ENCODE data around the gene RPS6KA5. TPM values are rescaled to one million over a fixed set of nuclear protein-coding genes. Genes with fewer than 3 reads are reported as not detected.

RPS6KA5 gene
- total RNA-seq, 4 donors from 2014 or later, result 4.6 to 7.3 (median 5.0) TPM

- no peak for TF ChIP-seq CTCF (IDR thresholded peaks at IDR 0.05; ENCODE audit: low read depth)
Observed at GRCh38 chr14:90805662-90806540, 254.5 kb downstream of the RPS6KA5 start.

DNA sequence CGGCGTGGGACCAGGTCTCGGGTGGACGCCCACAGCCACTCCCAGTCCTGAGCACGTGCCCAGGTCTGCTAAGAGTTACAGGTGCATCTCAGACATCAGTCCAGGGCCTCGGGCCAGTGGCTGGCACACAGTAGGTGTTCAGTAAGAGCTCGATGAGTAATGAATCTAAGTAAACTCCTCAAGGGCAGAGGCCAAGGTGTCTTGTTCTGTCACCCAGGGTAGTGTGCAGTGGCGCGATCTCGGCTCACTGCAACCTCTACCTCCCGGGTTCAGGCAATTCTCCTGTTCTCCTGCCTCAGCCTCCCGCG, 255.4 kb downstream of the RPS6KA5 start:
- TF ChIP-seq CTCF (IDR thresholded peaks at IDR 0.05; ENCODE audit: low read depth), result no peak

DNA sequence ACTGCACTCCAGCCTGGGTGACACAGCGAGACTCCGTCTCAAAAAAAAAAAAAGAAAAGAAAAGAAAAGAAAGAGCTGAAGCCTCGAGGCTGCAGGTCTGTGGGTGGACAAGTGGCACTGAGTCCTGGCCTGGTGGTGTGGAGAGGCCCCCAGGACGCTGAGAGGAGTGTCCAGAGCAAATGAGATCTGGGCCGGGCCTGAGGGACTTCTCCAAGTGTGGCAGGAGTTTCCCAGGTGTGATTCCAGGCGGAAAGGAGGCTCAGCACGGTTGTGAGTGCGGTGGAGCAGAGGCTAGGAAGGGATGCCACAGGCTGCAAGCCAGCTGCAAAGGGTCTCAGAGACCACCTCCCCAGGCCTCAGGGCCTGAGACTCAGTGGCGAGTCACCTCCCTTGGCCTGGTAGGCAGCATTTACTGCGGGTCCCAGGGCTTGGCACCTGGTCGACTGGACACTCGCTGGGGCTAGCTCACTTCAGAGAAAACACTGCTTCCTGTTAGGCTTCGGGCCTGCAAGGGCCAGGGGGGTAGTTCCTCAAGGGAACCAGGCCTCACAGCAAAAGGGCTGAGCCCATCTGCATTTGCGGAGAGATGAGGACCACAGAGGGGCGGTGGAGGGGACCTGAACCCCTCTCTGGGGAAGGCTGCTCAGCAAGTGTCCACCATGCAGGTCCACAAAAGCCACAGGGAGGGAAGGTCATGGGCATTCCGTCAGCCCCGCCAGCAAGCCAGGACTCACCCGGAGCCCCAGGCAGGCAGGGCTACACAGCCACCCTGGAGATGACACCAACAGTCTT, 256.0 kb downstream of the RPS6KA5 start:
- TF ChIP-seq CTCF (IDR thresholded peaks at IDR 0.05; ENCODE audit: low read depth), result no peak

DNA sequence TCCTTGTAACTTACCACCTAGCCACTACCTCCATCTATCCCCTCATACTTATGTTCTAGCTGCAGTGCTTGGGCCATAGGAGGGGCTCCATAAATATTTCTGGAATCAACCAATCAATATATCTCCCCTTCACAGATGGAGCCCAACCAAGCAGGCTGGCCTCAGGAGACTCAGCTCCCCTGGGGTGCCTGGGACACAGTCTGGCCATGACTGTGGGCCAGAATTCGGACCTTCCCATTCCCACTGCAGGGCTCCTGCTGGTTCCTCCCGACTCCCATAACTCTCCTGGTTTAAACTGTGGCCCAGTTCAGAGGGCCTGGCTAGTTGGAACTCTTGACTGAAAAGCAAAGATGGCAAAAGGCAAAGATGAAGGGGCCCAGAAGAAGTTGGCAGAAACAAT, 257.2 kb downstream of the RPS6KA5 start:
- TF ChIP-seq CTCF (IDR thresholded peaks at IDR 0.05; ENCODE audit: low read depth), result no peak

GRCh38 chr14:90799420-90799819, 261.0 kb downstream of the RPS6KA5 start:
- no peak for TF ChIP-seq CTCF (IDR thresholded peaks at IDR 0.05; ENCODE audit: low read depth)

DNA sequence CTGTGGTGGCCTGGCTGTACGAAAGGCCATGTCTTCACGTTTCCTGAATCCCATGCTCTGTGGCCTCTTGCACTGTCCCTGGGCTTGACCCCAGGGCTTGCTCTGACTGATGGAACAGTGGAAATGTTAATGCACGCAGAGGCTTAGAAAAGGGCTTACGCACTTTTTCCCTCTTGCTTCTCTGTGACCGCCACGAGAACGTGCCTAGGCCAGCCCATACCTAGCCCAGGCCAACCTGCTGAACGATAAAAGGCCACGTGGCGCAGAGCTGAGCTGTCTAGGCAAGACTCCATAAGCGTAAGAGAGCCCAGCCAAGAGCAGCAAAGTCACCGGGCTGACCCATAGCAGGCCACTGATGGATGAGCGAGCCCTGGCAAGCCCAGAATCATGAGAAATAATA, 262.5 kb downstream of the RPS6KA5 start:
- no peak for TF ChIP-seq CTCF (IDR thresholded peaks at IDR 0.05; ENCODE audit: low read depth)

Small RNA genes within 50 kb of the gene (small RNA-seq; reads per million reads assigned to genes)
- not detected for gene RNU7-30P

Other genes starting within 250 kb of the RPS6KA5 start
- gene TTC7B, start 244.2 kb downstream of the RPS6KA5 start, total RNA-seq, result 10 to 100 TPM; 31.0 to 49.7 (median 45.1) TPM
- gene DGLUCY, start 53.4 kb upstream of the RPS6KA5 start, total RNA-seq, result 10 to 100 TPM; 30.7 to 56.5 (median 38.9) TPM
- 1 to 10 TPM in 2 of 4 donors, under 1 TPM in 2; 0.51 to 2.2 (median 1.2) TPM for gene GPR68, start 184.1 kb upstream of the RPS6KA5 start, total RNA-seq

All from subcutaneous adipose tissue (tissue), 4 donors.